B cell (primary cell): Measurements from ENCODE around the gene DEAF1. TPM values are rescaled to one million over a fixed set of nuclear protein-coding genes. Genes with fewer than 3 reads are reported as not detected.

ENCODE experiments used
- ATAC-seq: fragments of 200-7000 bp; cut with Tn5 transposase; one replicate; pipeline ENCODE4 v1.10.0; 2021; ENCODE audit warnings: low read depth, mild to moderate bottlenecking, moderate number of reproducible peaks, moderate library complexity
- CTCF ChIA-PET: fragments of 350-600 bp; sonication (Branson Sonifier 250); formaldehyde crosslinking; loops from one replicate; lab custom pipeline; 2021; ENCODE audit warnings: antibody characterized with exemption, inconsistent platforms; lab: Charles Lee
- POLR2A ChIA-PET: fragments of 350-600 bp; sonication (Branson Sonifier 250); formaldehyde crosslinking; loops from one replicate; lab custom pipeline; 2021; ENCODE audit warnings: antibody characterized with exemption; lab: Charles Lee
- DNase-seq: peaks from one replicate; pipeline ENCODE4 v3.0.0; 2013
- H2AFZ ChIP-seq: 2 replicates; pipeline ENCODE4 v1.6.1; 2012; ENCODE audit warnings: mild to moderate bottlenecking, low read depth, low read length; ENCODE audit not compliant: insufficient read depth, poor library complexity, severe bottlenecking
- H3K27ac ChIP-seq, 2 donors: 1 replicate in 1 of 2; 2 replicates in 1 of 2; pipeline ENCODE4 v1.5.1; 2012 to 2013; ENCODE audit warnings: low read length in 2 of 2, mild to moderate bottlenecking in 2 of 2, moderate library complexity in 1 of 2
- H3K27me3 ChIP-seq, 4 experiments: fragments of 200-600 bp in 1 of 4; sonication (generic) in 1 of 4; replicated peaks in 1 of 4; 1 replicate in 2 of 4; 2 replicates in 2 of 4; pipeline versions ENCODE4 v1.6.1 to v1.7.0; 2013 to 2016; ENCODE audit warnings: low read length in 3 of 4, mild to moderate bottlenecking in 2 of 4, mixed read lengths in 1 of 4, moderate library complexity in 1 of 4; ENCODE audit not compliant: insufficient read depth in 4 of 4, control insufficient read depth in 3 of 4; ENCODE audit errors: control extremely low read depth in 1 of 4
- H3K36me3 ChIP-seq, 2 experiments: replicated peaks in 1 of 2; 1 replicate in 1 of 2; 2 replicates in 1 of 2; pipeline versions ENCODE4 v1.6.1 to v1.7.1; 2013; ENCODE audit warnings: low read length in 1 of 2; ENCODE audit not compliant: insufficient read depth in 2 of 2, control insufficient read depth in 1 of 2; ENCODE audit errors: control extremely low read depth in 1 of 2, extremely low read depth in 1 of 2
- H3K4me1 ChIP-seq, 2 donors: fragments of 200-600 bp in 1 of 2; sonication (generic) in 1 of 2; 1 replicate in 1 of 2; 2 replicates in 1 of 2; pipeline versions ENCODE4 v1.5.1 to v1.6.1; 2013 to 2017; ENCODE audit warnings: low read length in 2 of 2; ENCODE audit not compliant: control insufficient read depth in 2 of 2, insufficient read depth in 2 of 2
- H3K4me2 ChIP-seq: replicated peaks from 2 replicates; pipeline ENCODE3; 2012; ENCODE audit warnings: mild to moderate bottlenecking, low read depth, low read length; ENCODE audit not compliant: poor library complexity, severe bottlenecking
- H3K4me3 ChIP-seq, 5 experiments: fragments of 200-600 bp in 1 of 5; sonication (generic) in 1 of 5; 1 replicate in 3 of 5; 2 replicates in 2 of 5; pipeline versions ENCODE4 v1.5.1 to v1.7.0; 2011 to 2016; ENCODE audit warnings: low read length in 4 of 5, mild to moderate bottlenecking in 4 of 5, low read depth in 2 of 5, control low read depth in 1 of 5, moderate library complexity in 1 of 5; ENCODE audit not compliant: insufficient read depth in 1 of 5; ENCODE audit errors: control extremely low read depth in 1 of 5, extremely low read depth in 1 of 5
- H3K79me2 ChIP-seq: fragments of 200-600 bp; sonication (generic); one replicate; pipeline ENCODE4 v1.6.0; 2016; ENCODE audit warnings: low read length; ENCODE audit not compliant: control insufficient read depth, insufficient read depth
- H3K9ac ChIP-seq: fragments of 200-600 bp; sonication (generic); 2 replicates; pipeline ENCODE4 v1.6.1; 2017; ENCODE audit warnings: mild to moderate bottlenecking, low read length, moderate library complexity
- H3K9me3 ChIP-seq, 3 donors: one replicate each; pipeline versions ENCODE4 v1.6.1 to v1.7.1; 2013; ENCODE audit warnings: low read length in 2 of 3; ENCODE audit not compliant: control insufficient read depth in 2 of 3, insufficient read depth in 1 of 3; ENCODE audit errors: control extremely low read depth in 1 of 3
- H4K20me1 ChIP-seq: 2 replicates; pipeline ENCODE4 v1.6.0; 2012; ENCODE audit warnings: mild to moderate bottlenecking, low read length; ENCODE audit not compliant: insufficient read depth, control insufficient read depth, poor library complexity, severe bottlenecking
- H3K27ac Mint-ChIP-seq: one replicate; pipeline ENCODE4 v1.8.0; 2021; ENCODE audit warnings: mixed read lengths
- H3K27me3 Mint-ChIP-seq: one replicate; pipeline ENCODE4 v1.8.0; 2021; ENCODE audit warnings: mixed read lengths
- H3K4me1 Mint-ChIP-seq: one replicate; pipeline ENCODE4 v1.8.0; 2021; ENCODE audit warnings: mixed read lengths
- H3K4me3 Mint-ChIP-seq: one replicate; pipeline ENCODE4 v1.8.0; 2021; ENCODE audit warnings: mixed read lengths
- H3K9me3 Mint-ChIP-seq: one replicate; pipeline ENCODE4 v1.8.0; 2022; ENCODE audit warnings: mixed read lengths; ENCODE audit not compliant: insufficient read depth
- EZH2 ChIP-seq: IDR thresholded peaks from 2 replicates; pipeline ENCODE4 v1.6.1; 2012; ENCODE audit warnings: borderline replicate concordance, low read depth, mild to moderate bottlenecking, moderate library complexity, low read length; ENCODE audit not compliant: insufficient read depth, poor library complexity, severe bottlenecking
- WGBS: methylation state at CpG from one replicate; pipeline ENCODE4 v1.1.5; 2013; ENCODE audit warnings: missing lambda C conversion rate; ENCODE audit not compliant: insufficient coverage; 5-methylcytosine and 5-hydroxymethylcytosine counted together
- intact Hi-C: fragments of 100-400 bp; cut with micrococcal nuclease; formaldehyde crosslinking; loops from one replicate; pipeline ENCODE4 v1.10.0; 2022
- polyA plus RNA-seq: library from polyadenylated mRNA; depleted of rRNA; stranded (reverse); fragments of >200 nt; gene quantifications from 2 replicates; pipeline ENCODE4 v1.2.3, GENCODE V29; 2012
- total RNA-seq, 2 donors: library from RNA; stranded (reverse); fragments of 120-200 nt in 1 of 2; gene quantifications; 1 replicate in 1 of 2; 2 replicates in 1 of 2; pipeline versions ENCODE4 v1.2.3 to v1.2.4, GENCODE V29; 2013 to 2022
- TF ChIP-seq, protein P1 (sequence below): fragments of 200-600 bp; IDR thresholded peaks from one replicate; pipeline ENCODE4 v1.8.0; 2022; ENCODE audit warnings: antibody characterized with exemption, mild to moderate bottlenecking

Gene DEAF1
- total and polyA plus RNA-seq, 2 donors (not counting 1 experiment from before 2014, with no cell fraction given): 31.8 to 53.6 TPM

DNA sequence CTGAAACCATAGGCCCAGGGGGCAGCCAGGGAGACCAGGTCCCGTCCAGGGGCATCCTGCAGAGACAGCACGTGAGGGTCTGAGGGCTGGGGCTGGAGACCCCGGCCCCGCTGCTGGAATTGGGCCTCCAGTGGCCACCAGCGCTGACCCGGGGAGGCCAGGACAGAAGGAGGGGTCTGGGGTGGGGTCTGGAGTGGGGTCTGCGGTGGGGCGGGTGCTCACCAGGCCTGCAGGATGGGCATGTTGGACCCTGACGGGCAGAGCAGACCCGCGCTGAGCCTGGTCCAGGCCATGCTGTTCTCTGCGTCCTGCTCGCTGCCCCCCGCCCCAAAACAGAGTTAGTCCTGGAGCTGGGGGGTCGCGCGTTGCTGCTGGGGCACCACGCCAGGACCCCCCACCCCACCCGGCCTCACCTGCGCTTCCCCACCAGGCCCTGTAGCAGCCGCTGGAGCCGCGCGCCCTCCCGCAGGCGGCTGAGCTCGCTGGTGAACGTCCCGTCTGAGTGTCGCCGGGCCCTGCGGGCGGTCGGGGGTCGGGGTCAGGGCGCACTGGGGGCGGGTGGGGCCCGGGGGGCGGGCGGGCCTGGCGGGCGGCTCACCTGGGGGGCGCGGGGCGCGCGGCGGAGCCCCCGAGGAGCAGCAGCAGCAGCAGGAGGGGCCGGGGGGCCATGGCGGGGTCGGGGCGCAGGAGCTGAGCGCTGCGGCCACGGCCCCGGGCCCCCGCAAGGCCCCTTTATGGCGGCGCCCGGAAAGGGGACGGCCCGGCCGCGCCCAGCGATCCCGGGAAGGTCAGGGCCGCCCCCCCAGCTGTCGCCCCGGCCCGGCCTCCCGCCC lies 68.3 kb downstream of the DEAF1 start, which contains the start of gene SCT:
SCT (minus strand) TSS at position 707 of the 833 bp plus-strand sequence; CDS start at position 669, 38 bp downstream.
- H3K4me1 Mint-ChIP-seq: peaks cover 21% of the 10 kb centered on the region
- no peak within 1 kb of the TSS for H3K4me3 Mint-ChIP-seq
- POLR2A ChIA-PET: interaction anchor here (0.5 kb wide), 1 partner anchor 13 kb away, joined by 3 read pairs; no protein-coding TSS in a partner anchor
- no peaks in the 10 kb centered on the region for H3K9me3 Mint-ChIP-seq
- Histone ChIP-seq H3K27ac (no peak within 1 kb of the TSS), H3K9ac (no peak within 1 kb of the TSS), H2AFZ (no peak within 1 kb of the TSS), H3K4me3 (no peak within 1 kb of the TSS), H3K9me3 (peaks cover 0 to 8% (median 0%) of the 10 kb centered on the region in 3 donors), H4K20me1 (no peaks in the 10 kb centered on the region), H3K36me3 (no peaks in the 10 kb centered on the region), H3K4me2 (peak within 1 kb of the TSS; percentile 19), H3K4me1 (peaks cover 21 to 26% of the 10 kb centered on the region in 2 donors), H3K27me3 (peaks cover 0 to 34% (median 11%) of the 10 kb centered on the region in 4 experiments), H3K79me2 (no peaks in the 10 kb centered on the region)
- intact Hi-C loops: no loop called here
- no peak for ATAC-seq
- peaks cover 26% of the 10 kb centered on the region for H3K27me3 Mint-ChIP-seq
- CTCF ChIA-PET: interaction anchor here (0.8 kb wide), 1 partner anchor 71 kb away, joined by 5 read pairs; no protein-coding TSS in a partner anchor
- DNase-seq: peak; percentile 38
- H3K27ac Mint-ChIP-seq: no peak within 1 kb of the TSS
- TF ChIP-seq, protein P1, sequence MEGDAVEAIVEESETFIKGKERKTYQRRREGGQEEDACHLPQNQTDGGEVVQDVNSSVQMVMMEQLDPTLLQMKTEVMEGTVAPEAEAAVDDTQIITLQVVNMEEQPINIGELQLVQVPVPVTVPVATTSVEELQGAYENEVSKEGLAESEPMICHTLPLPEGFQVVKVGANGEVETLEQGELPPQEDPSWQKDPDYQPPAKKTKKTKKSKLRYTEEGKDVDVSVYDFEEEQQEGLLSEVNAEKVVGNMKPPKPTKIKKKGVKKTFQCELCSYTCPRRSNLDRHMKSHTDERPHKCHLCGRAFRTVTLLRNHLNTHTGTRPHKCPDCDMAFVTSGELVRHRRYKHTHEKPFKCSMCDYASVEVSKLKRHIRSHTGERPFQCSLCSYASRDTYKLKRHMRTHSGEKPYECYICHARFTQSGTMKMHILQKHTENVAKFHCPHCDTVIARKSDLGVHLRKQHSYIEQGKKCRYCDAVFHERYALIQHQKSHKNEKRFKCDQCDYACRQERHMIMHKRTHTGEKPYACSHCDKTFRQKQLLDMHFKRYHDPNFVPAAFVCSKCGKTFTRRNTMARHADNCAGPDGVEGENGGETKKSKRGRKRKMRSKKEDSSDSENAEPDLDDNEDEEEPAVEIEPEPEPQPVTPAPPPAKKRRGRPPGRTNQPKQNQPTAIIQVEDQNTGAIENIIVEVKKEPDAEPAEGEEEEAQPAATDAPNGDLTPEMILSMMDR: no peak
- 12% methylated on average over 67 of the region's 72 CpGs for WGBS

DNA sequence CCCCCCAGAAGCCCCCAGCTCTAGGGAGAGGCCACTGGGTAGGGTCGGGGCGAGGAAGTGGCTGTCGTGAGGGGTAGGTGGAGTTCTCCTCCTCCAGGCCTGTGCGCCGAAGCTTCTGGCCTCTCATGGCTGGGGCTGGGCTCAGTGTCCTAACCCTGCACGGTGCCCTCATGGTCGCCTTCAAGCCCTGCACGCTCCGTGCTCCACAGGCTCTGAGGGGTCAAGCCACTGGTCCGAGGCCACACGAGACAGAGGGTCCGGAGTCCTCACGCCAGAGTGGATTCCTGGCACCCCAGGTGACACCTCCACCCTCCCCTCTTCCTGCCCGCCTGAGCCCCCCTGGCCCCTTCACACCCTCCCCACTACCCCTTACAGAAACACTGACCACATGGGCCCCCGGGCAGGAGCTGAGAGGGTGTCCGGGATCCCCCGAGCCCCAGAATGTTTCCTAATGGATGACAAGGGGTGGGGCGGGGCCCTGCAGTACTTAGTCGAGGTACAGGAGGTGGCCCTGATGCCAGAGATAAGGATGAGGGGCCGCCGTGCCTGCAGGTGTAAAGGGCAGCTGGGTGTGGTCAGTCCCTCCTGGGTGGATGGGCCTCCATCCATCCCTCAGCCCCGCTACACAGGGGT lies 69.3 kb downstream of the DEAF1 start:
- ChIA-PET CTCF (no interaction called here), POLR2A (no interaction called here)
- 88% methylated on average over 20 of the region's 22 CpGs for WGBS
- Histone ChIP-seq H3K27me3 (peaks cover 0 to 34% (median 11%) of the 10 kb centered on the region in 4 experiments), H3K4me3 (no peak overlapping the region), H3K36me3 (no peaks in the 10 kb centered on the region), H3K27ac (no peak overlapping the region), H3K4me2 (no peak overlapping the region), H3K79me2 (no peaks in the 10 kb centered on the region), H2AFZ (no peak overlapping the region), H4K20me1 (no peaks in the 10 kb centered on the region), H3K9ac (no peak overlapping the region), H3K4me1 (peaks cover 21 to 26% of the 10 kb centered on the region in 2 donors), H3K9me3 (peaks cover 0 to 8% (median 0%) of the 10 kb centered on the region in 3 donors)
- H3K4me1 Mint-ChIP-seq: peaks cover 21% of the 10 kb centered on the region
- no peaks in the 10 kb centered on the region for H3K9me3 Mint-ChIP-seq
- no peak overlapping the region for H3K4me3 Mint-ChIP-seq
- DNase-seq (peak; percentile 19), ATAC-seq (no peak)
- peaks cover 26% of the 10 kb centered on the region for H3K27me3 Mint-ChIP-seq
- H3K27ac Mint-ChIP-seq: no peak overlapping the region
- no peak for TF ChIP-seq EZH2
- TF ChIP-seq, protein P1: no peak
- intact Hi-C loops: no loop called here
